Esophagus squamous epithelium (tissue), 4 donors: ENCODE results near the gene ITGA7.

Experiments used
- CTCF ChIP-seq, 6 experiments: fragments of 450-650 bp in 4 of 6; fragments of 200-600 bp in 2 of 6; sonication (generic) in 2 of 6; IDR thresholded peaks; one replicate each; pipeline ENCODE4 v1.5.1; 2016 to 2019; ENCODE audit warnings: antibody characterized with exemption in 6 of 6, mild to moderate bottlenecking in 4 of 6, moderate library complexity in 4 of 6
- POLR2A ChIP-seq, 4 donors: fragments of 450-650 bp; IDR thresholded peaks; one replicate each; pipeline ENCODE4 v1.6.1; 2017; ENCODE audit warnings: antibody characterized with exemption in 4 of 4, mild to moderate bottlenecking in 4 of 4, moderate library complexity in 3 of 4

GRCh38 chr12:55652352-55652751, 55.4 kb downstream of the ITGA7 start:
- no peak for TF ChIP-seq POLR2A (IDR thresholded peaks at IDR 0.05)
- TF ChIP-seq CTCF (IDR thresholded peaks at IDR 0.05) = no peak
